Stimulated activated CD4-positive, alpha-beta T cell treated with anti-CD3 and anti-CD28 coated beads, Interleukin-15, amount 100 ng/mL, for 24 hours (primary cell): ENCODE data around the gene TBC1D1.

Experiments used
- DNase-seq: peaks from one replicate; pipeline ENCODE4 v3.0.0-alpha.2; 2020

Gene TBC1D1

DNA sequence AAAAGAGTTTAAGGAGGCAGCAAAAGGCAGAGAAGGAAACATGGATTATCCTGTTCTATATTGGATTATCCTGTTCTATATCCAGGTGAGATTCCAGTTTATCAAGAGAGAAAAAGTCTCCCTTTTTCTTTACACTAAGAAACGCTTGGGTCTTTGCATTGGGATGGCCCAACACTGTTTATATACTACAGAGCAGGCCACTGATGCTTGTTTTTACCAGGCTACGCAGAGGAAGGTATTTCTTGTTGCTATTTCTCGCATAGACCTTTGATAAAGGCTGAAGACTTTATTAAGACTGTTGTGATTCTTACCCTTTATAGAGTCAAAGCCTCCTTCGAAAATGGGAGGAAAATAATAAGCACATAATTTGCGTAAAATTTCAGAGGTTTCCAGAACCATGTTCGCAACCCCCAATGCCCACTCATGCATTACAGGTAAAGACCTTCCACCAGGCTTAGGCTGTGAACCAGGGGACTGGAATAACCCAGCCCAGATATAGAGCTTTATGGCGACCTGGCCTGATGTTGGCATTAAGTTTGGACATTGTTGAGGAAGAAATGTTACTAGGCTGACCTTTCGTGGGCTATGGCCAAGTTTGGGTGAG, 287.6 kb downstream of the TBC1D1 start:
- no peak for DNase-seq

DNA sequence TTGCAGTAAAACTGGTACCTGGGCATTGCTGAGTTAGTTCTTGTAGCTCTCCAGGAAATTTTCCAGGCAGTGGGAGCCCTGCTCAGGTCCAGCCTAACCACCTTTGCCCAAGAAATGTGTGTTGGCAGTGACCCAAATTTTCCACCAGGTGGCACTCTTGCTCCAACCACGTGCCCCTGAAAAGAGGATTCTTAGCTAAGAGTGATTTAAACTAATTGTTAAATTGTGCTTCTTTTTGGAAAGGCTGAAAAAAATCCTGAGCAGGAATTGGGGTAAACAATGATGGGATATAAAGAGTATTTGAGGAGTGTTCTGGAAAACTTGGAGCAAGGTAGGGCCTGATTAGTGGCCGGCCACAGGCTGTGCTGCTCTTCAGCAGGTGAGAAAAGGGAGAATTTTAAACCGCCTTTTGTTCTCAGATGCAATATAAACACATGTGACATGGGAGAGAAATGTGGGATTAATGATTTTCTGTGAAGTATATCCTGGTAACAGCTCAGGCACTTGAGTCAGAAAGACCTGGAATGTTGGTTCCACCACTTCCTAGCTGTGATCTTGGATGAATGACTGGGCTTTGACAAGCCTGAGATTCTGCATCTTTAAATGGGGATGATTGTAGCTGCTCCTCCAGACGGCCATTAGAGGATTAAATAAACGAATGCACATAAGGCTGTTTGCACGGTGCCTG, 288.9 kb downstream of the TBC1D1 start:
- peak; percentile 76 for DNase-seq

DNA sequence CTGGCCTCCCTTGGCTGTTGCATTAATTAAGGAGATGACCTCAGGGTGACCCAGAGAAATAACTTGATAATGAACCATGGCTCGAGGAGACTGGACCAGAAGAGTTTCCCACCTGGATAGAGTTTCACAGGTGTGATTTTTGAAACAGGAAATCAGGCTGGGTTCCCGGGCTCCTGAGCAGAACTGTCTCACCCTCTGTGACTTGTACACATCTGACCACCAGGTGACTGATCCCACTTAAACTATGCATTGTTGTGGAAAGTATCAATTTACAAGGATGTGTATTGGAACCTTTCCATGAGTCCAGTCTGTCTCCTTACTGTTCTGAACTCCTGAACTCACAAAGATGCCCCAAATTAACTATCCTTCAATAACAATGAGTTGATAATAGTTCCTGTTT, 289.6 kb downstream of the TBC1D1 start:
- no peak for DNase-seq

DNA sequence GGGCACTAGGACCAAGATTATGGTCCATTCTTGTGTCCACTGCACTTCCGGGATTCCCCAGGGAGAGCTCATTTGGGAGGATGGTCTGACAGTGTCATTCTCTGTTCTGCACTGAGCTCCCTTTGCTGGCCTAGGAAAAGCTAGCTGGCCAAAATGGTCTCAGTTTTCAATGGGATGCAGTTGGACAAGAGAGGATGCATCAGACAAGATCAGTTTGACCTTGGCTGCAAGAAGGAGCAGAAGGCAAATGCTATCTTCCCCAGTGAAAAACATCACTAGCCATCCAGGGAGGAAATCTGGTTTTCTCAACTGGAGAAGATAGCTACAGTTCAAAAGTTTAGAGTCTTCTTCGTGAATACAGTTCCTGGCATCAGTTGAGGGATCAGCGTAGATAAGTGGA, 290.4 kb downstream of the TBC1D1 start:
- DNase-seq = no peak

DNA sequence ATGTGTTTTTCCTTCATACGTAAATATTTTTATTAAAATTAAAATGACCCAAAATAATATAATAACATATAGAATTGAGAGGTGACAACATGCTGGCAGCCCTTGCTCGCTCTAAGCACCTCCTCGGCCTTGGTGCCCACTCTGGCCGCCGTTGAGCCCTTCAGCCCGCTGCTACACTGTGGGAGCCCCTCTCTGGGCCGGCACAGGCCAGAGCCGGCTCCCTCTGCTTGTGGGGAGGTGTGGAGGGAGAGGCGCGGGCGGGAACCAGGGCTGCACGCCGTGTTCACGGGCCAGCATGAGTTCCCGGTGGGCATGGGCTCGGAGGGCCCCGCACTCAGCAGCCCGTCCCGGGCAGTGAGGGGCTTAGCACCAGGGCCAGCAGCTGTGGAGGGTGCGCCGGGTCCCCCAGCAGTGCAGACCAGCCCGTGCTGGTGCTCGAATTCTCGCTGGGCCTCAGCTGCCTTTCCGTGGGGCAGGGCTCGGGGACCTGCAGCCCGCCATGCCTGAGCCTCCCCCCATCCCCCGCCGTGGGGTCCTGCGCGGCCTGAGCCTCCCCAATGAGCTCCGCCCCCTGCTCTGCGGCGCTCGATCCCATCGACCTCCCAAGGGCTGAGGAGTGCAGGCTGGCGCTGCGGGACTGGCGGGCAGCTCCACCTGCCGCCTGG, 291.6 kb downstream of the TBC1D1 start:
- no peak for DNase-seq

DNA sequence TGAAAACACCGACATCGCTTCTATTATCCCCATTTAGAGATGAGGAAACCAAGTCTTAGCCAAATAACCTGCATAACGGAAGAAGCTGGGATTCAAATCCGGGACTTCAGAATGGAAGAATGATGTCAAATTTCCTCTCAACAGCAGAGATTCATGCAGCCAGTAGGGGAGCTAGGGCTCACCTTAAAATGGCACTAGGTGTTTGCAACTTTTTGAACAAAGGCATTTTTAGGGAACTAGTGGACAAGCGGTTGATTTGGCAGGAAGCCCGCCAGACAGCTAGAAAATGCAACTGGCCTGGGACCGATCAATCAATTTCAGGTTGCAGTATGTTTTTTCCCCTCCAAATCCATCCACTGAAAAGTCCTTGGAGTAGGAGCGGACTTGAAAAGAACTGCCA, 293.5 kb downstream of the TBC1D1 start:
- DNase-seq = no peak

DNA sequence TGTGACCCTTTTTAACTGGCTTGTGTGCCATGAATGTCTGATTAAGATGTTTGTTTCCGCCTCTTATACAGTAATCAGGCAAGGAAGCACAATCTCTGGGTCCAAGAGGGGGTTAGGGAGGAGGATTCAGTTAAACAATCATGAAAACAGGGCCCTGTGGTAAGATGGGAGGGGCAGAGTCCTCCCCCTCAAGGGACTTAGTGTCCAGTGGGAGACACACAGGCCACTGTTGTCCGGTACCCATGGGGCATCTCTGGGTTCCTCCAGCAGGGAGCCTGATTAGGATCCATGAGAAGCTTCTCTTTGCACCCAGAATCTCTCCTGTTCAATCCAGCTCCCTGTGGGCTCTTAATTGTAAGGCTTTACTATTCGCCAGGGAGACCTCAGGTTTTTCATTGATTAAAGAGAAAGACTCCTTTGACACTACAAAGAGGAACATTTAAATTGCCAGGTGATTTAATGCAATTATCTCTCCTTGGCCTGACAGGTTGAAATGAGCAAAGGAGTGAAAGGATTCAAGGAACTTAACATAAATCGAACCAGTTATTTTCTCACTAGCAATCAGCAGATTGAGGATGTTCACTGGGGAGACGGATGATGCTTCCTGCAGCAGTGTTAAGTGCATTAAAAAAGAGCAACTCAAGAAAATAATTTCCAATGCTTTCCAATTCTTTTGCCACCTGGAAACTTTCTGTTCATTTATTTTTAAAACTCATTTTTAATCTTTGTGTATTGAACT, 294.7 kb downstream of the TBC1D1 start:
- DNase-seq = no peak

DNA sequence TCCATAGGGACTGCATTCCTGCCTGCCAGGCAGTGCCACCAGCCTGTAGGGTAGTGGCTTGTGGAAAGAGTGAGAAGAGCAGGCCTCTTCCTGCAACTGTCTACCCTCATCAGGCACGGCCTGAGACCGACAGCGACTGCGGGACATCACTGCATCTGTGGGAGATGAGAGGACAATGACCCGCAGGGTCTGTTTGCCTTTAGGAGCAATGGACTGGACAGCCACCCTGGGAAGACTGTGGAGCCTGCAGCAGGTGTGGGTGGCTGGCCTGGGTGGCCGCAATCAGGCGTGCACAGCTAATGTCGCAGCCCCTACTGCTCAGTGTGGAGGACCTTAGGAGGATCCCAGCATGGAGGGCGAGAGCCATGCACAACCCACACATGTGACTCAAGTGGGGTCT, 297.3 kb downstream of the TBC1D1 start:
- DNase-seq = no peak

DNA sequence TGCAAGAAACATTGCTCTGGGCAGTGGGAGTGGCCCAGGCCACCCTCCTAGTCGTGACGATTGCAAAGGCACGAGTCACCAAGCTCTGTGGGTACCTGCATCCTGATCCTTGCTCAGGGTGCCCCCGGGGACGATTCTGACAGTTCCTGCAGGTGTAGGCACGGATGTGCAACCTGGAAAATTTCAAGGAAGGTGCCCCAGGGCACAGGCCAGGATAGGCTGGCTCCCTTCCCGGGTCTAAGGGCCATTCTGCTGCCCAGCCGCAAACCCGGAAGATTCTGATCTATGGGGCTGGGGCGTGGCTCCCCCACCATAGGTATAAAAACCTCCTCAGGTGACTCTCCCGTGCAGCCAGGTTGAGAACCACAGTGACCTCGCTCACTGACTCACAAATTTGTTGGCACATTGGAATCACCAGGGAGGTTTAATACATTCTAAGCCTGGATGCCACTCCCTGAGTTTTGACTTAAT, 297.8 kb downstream of the TBC1D1 start:
- no peak for DNase-seq
